HG03342 (cell line): ENCODE data around the gene PPP1R3F.

Experiments
- ATAC-seq: cut with Tn5 transposase; IDR thresholded peaks from one replicate; pipeline ENCODE4 v1.9.1; 2021; ENCODE audit warnings: mild to moderate bottlenecking, moderate library complexity; ENCODE audit not compliant: unreplicated experiment

PPP1R3F gene

GRCh38 chrX:49269767-49270248 is at the start of gene PPP1R3F:
PPP1R3F (plus strand) TSS chrX:49269793; CDS start chrX:49269870, 77 bp downstream.
- ATAC-seq = peak; percentile 19

- no peak for ATAC-seq
Observed at GRCh38 chrX:49220100-49220499, 49.5 kb upstream of the PPP1R3F start.

- no peak for ATAC-seq
Observed at GRCh38 chrX:49221868-49222267, 47.7 kb upstream of the PPP1R3F start.

GRCh38 chrX:49225858-49226257 is 43.7 kb upstream of the PPP1R3F start:
- ATAC-seq = no peak

- ATAC-seq = no peak
Observed at GRCh38 chrX:49226946-49227345, 42.6 kb upstream of the PPP1R3F start.

- no peak for ATAC-seq
Observed at GRCh38 chrX:49227726-49228125, 41.9 kb upstream of the PPP1R3F start.

GRCh38 chrX:49228185-49228584 is 41.4 kb upstream of the PPP1R3F start:
- ATAC-seq = no peak

GRCh38 chrX:49230500-49231232 is 38.9 kb upstream of the PPP1R3F start:
- peak; percentile 64 for ATAC-seq

GRCh38 chrX:49231333-49232000 is 38.1 kb upstream of the PPP1R3F start:
- no peak for ATAC-seq

GRCh38 chrX:49232525-49232924 is 37.1 kb upstream of the PPP1R3F start:
- ATAC-seq = no peak

- no peak for ATAC-seq
Observed at GRCh38 chrX:49233176-49233575, 36.4 kb upstream of the PPP1R3F start, which contains the start of gene CACNA1F. CACNA1F (minus strand) TSS chrX:49233340; CDS start chrX:49233309, 31 bp downstream.

- ATAC-seq = no peak
Observed at GRCh38 chrX:49233887-49234555, 35.6 kb upstream of the PPP1R3F start.

GRCh38 chrX:49237060-49237459 is 32.5 kb upstream of the PPP1R3F start:
- no peak for ATAC-seq

GRCh38 chrX:49238735-49239134 is 30.9 kb upstream of the PPP1R3F start:
- no peak for ATAC-seq

GRCh38 chrX:49242545-49243066 is 27.0 kb upstream of the PPP1R3F start:
- ATAC-seq = no peak

- no peak for ATAC-seq
Observed at GRCh38 chrX:49243166-49243565, 26.4 kb upstream of the PPP1R3F start.

GRCh38 chrX:49244207-49244606 is 25.4 kb upstream of the PPP1R3F start:
- no peak for ATAC-seq

GRCh38 chrX:49246541-49246940 is 23.1 kb upstream of the PPP1R3F start:
- ATAC-seq = no peak

GRCh38 chrX:49247346-49247745 is 22.2 kb upstream of the PPP1R3F start:
- no peak for ATAC-seq

GRCh38 chrX:49247916-49248811 is 21.4 kb upstream of the PPP1R3F start:
- ATAC-seq = no peak
